K562 (cell line): ENCODE data around the gene KBTBD4. TPM values are rescaled to one million over a fixed set of nuclear protein-coding genes. Genes with fewer than 3 reads are reported as not detected.

Experiments used
- ATAC-seq: fragments of 200-7000 bp; cut with Tn5 transposase; 3 replicates; pipeline ENCODE4 v1.9.1; 2020; ENCODE audit warnings: moderate library complexity
- BruUV-seq: library from RNA; stranded (reverse); fragments of 400-500 nt; replicated peaks from 2 replicates; lab custom pipeline; 2021; lab: Mats Ljungman, UMichigan
- CTCF ChIA-PET: fragments of 300-600 bp; formaldehyde crosslinking; extraction: SDS; loops from one replicate; lab custom pipeline; 2021; ENCODE audit warnings: low intra/inter-chr PET ratio; lab: Yijun Ruan, JAX
- POLR2A ChIA-PET: fragments of 300-600, 350-650 bp; sonication (Branson Sonifier 250); formaldehyde crosslinking; extraction: SDS; loops from one replicate; lab custom pipeline; 2021; ENCODE audit warnings: antibody characterized with exemption, inconsistent platforms; lab: Yijun Ruan, JAX
- DNase-seq, 4 experiments: peaks; one replicate each; pipeline versions ENCODE4 v3.0.0 to v3.0.0-alpha.2; 2011 to 2018; ENCODE audit warnings: low spot score in 3 of 4, mixed read lengths in 3 of 4; ENCODE audit errors: extremely low read depth in 1 of 4
- FAIRE-seq: peaks from 2 replicates; lab custom pipeline; 2011; peaks lifted over from hg19 to GRCh38; lab: Jason Lieb, UNC
- H2AFZ ChIP-seq: 2 replicates; pipeline ENCODE4 v1.6.0; 2011; ENCODE audit warnings: low read depth, low read length, control low read depth, inconsistent platforms
- H3K27ac ChIP-seq: fragments of 200-600 bp; 3 replicates; pipeline ENCODE4 v1.8.0; 2011; ENCODE audit warnings: low read depth, mild to moderate bottlenecking, control low read depth, inconsistent platforms, low read length, moderate library complexity, mixed read lengths; ENCODE audit errors: extremely low read depth
- H3K27me3 ChIP-seq, 2 experiments: fragments of 300-600 bp in 1 of 2; 2 replicates in 1 of 2; 3 replicates in 1 of 2; pipeline versions ENCODE4 v1.6.0 to v1.8.0; 2011; ENCODE audit warnings: inconsistent platforms in 2 of 2, low read length in 2 of 2, mild to moderate bottlenecking in 1 of 2, mixed read lengths in 1 of 2, moderate library complexity in 1 of 2; ENCODE audit not compliant: control insufficient read depth in 2 of 2, insufficient read depth in 2 of 2
- H3K36me3 ChIP-seq: fragments of 300-600 bp; 3 replicates; pipeline ENCODE4 v1.8.0; 2011; ENCODE audit warnings: mild to moderate bottlenecking, low read length, inconsistent platforms; ENCODE audit not compliant: control insufficient read depth, insufficient read depth
- H3K4me1 ChIP-seq, 2 experiments: fragments of 200-600 bp in 1 of 2; replicated peaks in 1 of 2; 2 replicates in 1 of 2; 3 replicates in 1 of 2; pipeline versions ENCODE4 v1.5.1 to v1.8.0; 2011; ENCODE audit warnings: inconsistent platforms in 2 of 2, low read length in 2 of 2, mild to moderate bottlenecking in 1 of 2, mixed read lengths in 1 of 2, moderate library complexity in 1 of 2; ENCODE audit not compliant: control insufficient read depth in 2 of 2, insufficient read depth in 2 of 2
- H3K4me2 ChIP-seq: 2 replicates; pipeline ENCODE4 v1.6.1; 2011; ENCODE audit warnings: low read length, control low read depth, inconsistent platforms, mixed read lengths; ENCODE audit not compliant: insufficient read depth
- H3K4me3 ChIP-seq: fragments of 200-600 bp; sonication (generic), shearing (Covaris generic); 2 replicates; pipeline ENCODE4 v1.5.1; 2016; ENCODE audit warnings: control low read depth, inconsistent platforms
- H3K79me2 ChIP-seq: fragments of 200-600 bp; 3 replicates; pipeline ENCODE4 v1.8.0; 2011; ENCODE audit warnings: low read length, inconsistent platforms; ENCODE audit not compliant: control insufficient read depth, insufficient read depth
- H3K9ac ChIP-seq, 2 experiments: 2 replicates each; pipeline versions ENCODE4 v1.6.0 to v1.6.1; 2011; ENCODE audit warnings: low read depth in 2 of 2, low read length in 2 of 2, control low read depth in 1 of 2, inconsistent platforms in 1 of 2, mild to moderate bottlenecking in 1 of 2, mixed read lengths in 1 of 2; ENCODE audit not compliant: insufficient read depth in 1 of 2
- H3K9me1 ChIP-seq: one replicate; pipeline ENCODE4 v1.6.0; 2011; ENCODE audit warnings: inconsistent platforms, mild to moderate bottlenecking, low read length, moderate library complexity; ENCODE audit not compliant: control insufficient read depth, insufficient read depth
- H3K9me3 ChIP-seq: replicated peaks from 2 replicates; pipeline ENCODE4 v1.5.1; 2011; ENCODE audit warnings: low read depth, low read length, inconsistent platforms; ENCODE audit not compliant: control insufficient read depth, insufficient read depth
- H4K20me1 ChIP-seq: replicated peaks from 2 replicates; pipeline ENCODE4 v1.6.1; 2011; ENCODE audit warnings: low read length, inconsistent platforms, mixed read lengths; ENCODE audit not compliant: control insufficient read depth, insufficient read depth
- CEBPG ChIP-seq, 3 experiments: fragments of 200-800 bp in 1 of 3; sonication (Bioruptor generic) in 1 of 3; sonication (generic) in 1 of 3; formaldehyde crosslinking in 1 of 3; IDR thresholded peaks in 2 of 3; conservative IDR thresholded peaks in 1 of 3; 2 replicates each; pipeline versions ENCODE4 v1.6.1 to v1.8.0; 2016 to 2022; ENCODE audit warnings: missing compliant biosample characterization in 2 of 3, missing genetic modification characterization in 2 of 3, mild to moderate bottlenecking in 1 of 3, missing genetic modification reagents in 1 of 3
- EZH2 ChIP-seq: IDR thresholded peaks from 2 replicates; pipeline ENCODE4 v1.6.1; 2012; ENCODE audit warnings: low read depth, mild to moderate bottlenecking, inconsistent platforms, low read length, borderline replicate concordance
- FOSL1 ChIP-seq: fragments of 200-800 bp; sonication (Bioruptor generic); conservative IDR thresholded peaks from 2 replicates; pipeline ENCODE4 v1.6.1; 2016; ENCODE audit warnings: missing genetic modification characterization, missing compliant biosample characterization
- KDM2B ChIP-seq: fragments of 250-450 bp; sonication (Bioruptor Pico); IDR thresholded peaks from 2 replicates; pipeline ENCODE4 v1.8.0; 2021; ENCODE audit warnings: mild to moderate bottlenecking, moderate library complexity
- NFE2 ChIP-seq: IDR thresholded peaks from 2 replicates; pipeline ENCODE4 v1.6.1; 2014; ENCODE audit warnings: antibody characterized with exemption, low read depth
- NFIX ChIP-seq: fragments of 250-450 bp; sonication (Bioruptor Pico); IDR thresholded peaks from 2 replicates; pipeline ENCODE4 v1.4.0; 2020; ENCODE audit warnings: low read depth, mild to moderate bottlenecking, moderate library complexity
- PCBP1 ChIP-seq: fragments of 200-400 bp; formaldehyde crosslinking; IDR thresholded peaks from 2 replicates; pipeline ENCODE4 v1.6.1; 2018; ENCODE audit warnings: mild to moderate bottlenecking, low read depth, low read length; ENCODE audit not compliant: poor library complexity, severe bottlenecking
- SLC30A9 ChIP-seq: fragments of 250-450 bp; sonication (Bioruptor Pico); IDR thresholded peaks from 2 replicates; pipeline ENCODE4 v1.8.0; 2022; ENCODE audit warnings: mild to moderate bottlenecking, moderate library complexity
- ZFP1 ChIP-seq: fragments of 450-650 bp; formaldehyde crosslinking; IDR thresholded peaks from 2 replicates; pipeline ENCODE4 v1.4.0; 2020; ENCODE audit warnings: mild to moderate bottlenecking, mixed read lengths
- ZNF384 ChIP-seq: IDR thresholded peaks from 2 replicates; pipeline ENCODE4 v1.6.1; 2012; ENCODE audit warnings: low read depth, low read length, improper control_type of control experiment
- ZNF589 ChIP-seq: fragments of 200-800 bp; sonication (Bioruptor generic); IDR thresholded peaks from 2 replicates; pipeline ENCODE4 v1.6.1; 2016; ENCODE audit warnings: low read depth, missing genetic modification characterization, missing compliant biosample characterization
- WGBS: fragments of 100-300 bp; shearing (Covaris generic); methylation state at CpG from one replicate; pipeline ENCODE4 v1.1.6; 2016; ENCODE audit warnings: low coverage, mixed read lengths; ENCODE audit not compliant: insufficient coverage; ENCODE audit errors: missing lambda C conversion rate; 5-methylcytosine and 5-hydroxymethylcytosine counted together
- in situ Hi-C: fragments of 300-500 bp; cut with MboI; formaldehyde crosslinking; loops from 4 replicates; pipeline ENCODE4 v1.15.0; 2018; ENCODE audit warnings: inconsistent platforms, mixed read lengths
- intact Hi-C: fragments of 100-400 bp; cut with micrococcal nuclease; formaldehyde crosslinking; loops from 2 replicates; pipeline ENCODE4 v1.14.2; 2022
- polyA plus RNA-seq, 8 experiments: library from polyadenylated mRNA; depleted of rRNA in 4 of 8; stranded (reverse) in 5 of 8; unstranded in 3 of 8; fragments of >200 nt; fragmentation: Nextera tagmentation in 2 of 8; fragmentation: Illumina TruSeq in 1 of 8; extraction: Ambion mirVana in 2 of 8; extraction: Trizol in 1 of 8; gene quantifications; 2 replicates each; pipeline versions ENCODE4 v1.2.1 to v1.2.3, GENCODE V29; 2011 to 2014; ENCODE audit warnings: inconsistent platforms in 1 of 8, missing spikeins in 1 of 8
- total RNA-seq, 7 experiments: library from RNA; depleted of rRNA in 6 of 7; stranded (reverse); fragments of >200 nt in 6 of 7; fragmentation: Illumina TruSeq in 2 of 7; extraction: Trizol in 2 of 7; gene quantifications; 2 replicates each; pipeline versions ENCODE4 v1.2.1 to v1.2.3, GENCODE V29; 2011 to 2021; ENCODE audit warnings: low replicate concordance in 1 of 7
- TF ChIP-seq, protein P1 (sequence below): fragments of 450-650 bp; formaldehyde crosslinking; IDR thresholded peaks from 2 replicates; pipeline ENCODE4 v1.4.0; 2020; ENCODE audit warnings: mild to moderate bottlenecking, mixed read lengths
- TF ChIP-seq, protein P2 (sequence below): fragments of 250-450 bp; sonication (Bioruptor Pico); IDR thresholded peaks from 2 replicates; pipeline ENCODE4 v1.5.0; 2020; ENCODE audit warnings: mild to moderate bottlenecking
- TF ChIP-seq, protein P3 (sequence below): fragments of 450-650 bp; conservative IDR thresholded peaks from 2 replicates; pipeline ENCODE4 v1.6.1; 2016; ENCODE audit warnings: missing genetic modification characterization, low read depth, mild to moderate bottlenecking, missing compliant biosample characterization, moderate library complexity
- TF ChIP-seq, protein P4 (sequence below): fragments of 250-450 bp; sonication (Bioruptor Pico); IDR thresholded peaks from 2 replicates; pipeline ENCODE4 v1.4.0; 2020; ENCODE audit warnings: mild to moderate bottlenecking, moderate library complexity

Gene KBTBD4
- total and polyA plus RNA-seq, 9 of the 15 experiments (the other 6 are each of a cell fraction or from before 2014, with no cell fraction given) = 7.0 to 33.9 (median 13.3) TPM

DNA sequence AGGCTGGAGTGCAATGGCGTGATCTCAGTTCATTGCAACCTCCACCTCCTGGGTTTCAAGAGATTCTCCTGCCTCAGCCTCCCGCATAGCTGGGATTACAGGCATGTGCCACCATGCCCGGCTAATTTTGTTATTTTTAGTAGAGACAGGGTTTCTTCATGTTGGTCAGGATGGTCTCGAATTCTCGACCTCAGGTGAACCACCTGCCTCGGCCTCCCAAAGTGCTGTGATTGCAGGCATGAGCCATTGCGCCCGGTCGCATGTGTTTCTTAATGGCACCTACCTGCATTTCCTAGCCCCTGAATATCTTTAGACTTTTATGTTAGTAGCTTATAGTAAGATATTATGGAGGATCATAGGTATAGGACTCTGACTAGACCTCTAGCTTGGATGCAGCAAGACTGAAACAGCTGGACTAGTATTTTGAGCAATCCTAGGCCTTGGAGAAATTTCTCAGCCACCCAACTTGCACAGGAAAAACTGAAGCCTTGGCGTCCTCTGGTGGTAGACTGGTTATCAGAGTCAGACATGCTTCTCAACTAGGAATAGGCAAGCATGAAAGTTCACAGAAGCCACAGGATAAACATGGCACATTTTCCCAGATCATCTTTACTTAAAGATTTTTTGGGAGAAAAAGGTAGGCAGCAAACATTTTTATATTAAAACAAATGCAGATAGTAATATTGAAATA lies 38.1 kb upstream of the KBTBD4 start:
- Histone ChIP-seq H3K79me2 (no peaks in the 10 kb centered on the region), H3K4me3 (no peak overlapping the region), H2AFZ (no peak overlapping the region), H3K9me3 (no peaks in the 10 kb centered on the region), H3K4me2 (no peak overlapping the region), H3K9me1 (no peaks in the 10 kb centered on the region), H3K27me3 (no peaks in the 10 kb centered on the region), H3K4me1 (no peaks in the 10 kb centered on the region), H3K36me3 (peaks cover 47% of the 10 kb centered on the region), H4K20me1 (no peaks in the 10 kb centered on the region), H3K9ac (no peak overlapping the region), H3K27ac (no peak overlapping the region)
- 84% methylated on average over 9 of the region's 10 CpGs for WGBS
- BruUV-seq = no TSS peak
- peak; percentile 78 for FAIRE-seq
- in situ Hi-C loops (no loop called here), intact Hi-C loops (loop anchor here (1.0 to 10.0 kb wide), 5 partner anchors 66 to 242 kb away; partner anchors contain the start of gene SPI1)
- DNase-seq = peak; percentile 25 to 70 (median 48)
- ATAC-seq = peak; percentile 89
- ChIA-PET POLR2A (interaction anchor here (0.6 to 1.3 kb wide), 7 partner anchors 10 to 50 kb away, joined by 3 to 9 read pairs (median 3); partner anchors contain the start of genes FAM180B, KBTBD4 and NDUFS3), CTCF (interaction anchor here (0.7 to 1.7 kb wide), 5 partner anchors 66 to 242 kb away, joined by 3 to 7 read pairs (median 3); no protein-coding TSS in a partner anchor)
- TF ChIP-seq SLC30A9 (CRISPR knock-in tag) (no peak), PCBP1 (no peak), FOSL1 (tag) (no peak), ZNF384 (0 out of 2 replicates have a peak, but pooled peaks have one; percentile 5), ZFP1 (CRISPR knock-in tag) (no peak), NFIX (no peak), EZH2 (no peak), NFE2 (no peak), CEBPG (CRISPR knock-in tag; IDR thresholded peaks at IDR 0.05) (no peak), CEBPG (tag; conservative IDR thresholded peaks at IDR 0.05 in 1 of 2, IDR thresholded peaks at IDR 0.05 in 1 of 2) (no peak), ZNF589 (CRISPR knock-in tag) (no peak), KDM2B (no peak)
- TF ChIP-seq, protein P1, sequence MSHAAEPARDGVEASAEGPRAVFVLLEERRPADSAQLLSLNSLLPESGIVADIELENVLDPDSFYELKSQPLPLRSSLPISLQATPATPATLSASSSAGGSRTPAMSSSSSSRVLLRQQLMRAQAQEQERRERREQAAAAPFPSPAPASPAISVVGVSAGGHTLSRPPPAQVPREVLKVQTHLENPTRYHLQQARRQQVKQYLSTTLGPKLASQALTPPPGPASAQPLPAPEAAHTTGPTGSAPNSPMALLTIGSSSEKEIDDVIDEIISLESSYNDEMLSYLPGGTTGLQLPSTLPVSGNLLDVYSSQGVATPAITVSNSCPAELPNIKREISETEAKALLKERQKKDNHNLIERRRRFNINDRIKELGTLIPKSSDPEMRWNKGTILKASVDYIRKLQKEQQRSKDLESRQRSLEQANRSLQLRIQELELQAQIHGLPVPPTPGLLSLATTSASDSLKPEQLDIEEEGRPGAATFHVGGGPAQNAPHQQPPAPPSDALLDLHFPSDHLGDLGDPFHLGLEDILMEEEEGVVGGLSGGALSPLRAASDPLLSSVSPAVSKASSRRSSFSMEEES (CRISPR knock-in tag) = no peak
- TF ChIP-seq, protein P2, sequence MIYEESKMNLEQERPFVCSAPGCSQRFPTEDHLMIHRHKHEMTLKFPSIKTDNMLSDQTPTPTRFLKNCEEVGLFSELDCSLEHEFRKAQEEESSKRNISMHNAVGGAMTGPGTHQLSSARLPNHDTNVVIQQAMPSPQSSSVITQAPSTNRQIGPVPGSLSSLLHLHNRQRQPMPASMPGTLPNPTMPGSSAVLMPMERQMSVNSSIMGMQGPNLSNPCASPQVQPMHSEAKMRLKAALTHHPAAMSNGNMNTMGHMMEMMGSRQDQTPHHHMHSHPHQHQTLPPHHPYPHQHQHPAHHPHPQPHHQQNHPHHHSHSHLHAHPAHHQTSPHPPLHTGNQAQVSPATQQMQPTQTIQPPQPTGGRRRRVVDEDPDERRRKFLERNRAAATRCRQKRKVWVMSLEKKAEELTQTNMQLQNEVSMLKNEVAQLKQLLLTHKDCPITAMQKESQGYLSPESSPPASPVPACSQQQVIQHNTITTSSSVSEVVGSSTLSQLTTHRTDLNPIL (CRISPR knock-in tag) = no peak
- TF ChIP-seq, protein P3, sequence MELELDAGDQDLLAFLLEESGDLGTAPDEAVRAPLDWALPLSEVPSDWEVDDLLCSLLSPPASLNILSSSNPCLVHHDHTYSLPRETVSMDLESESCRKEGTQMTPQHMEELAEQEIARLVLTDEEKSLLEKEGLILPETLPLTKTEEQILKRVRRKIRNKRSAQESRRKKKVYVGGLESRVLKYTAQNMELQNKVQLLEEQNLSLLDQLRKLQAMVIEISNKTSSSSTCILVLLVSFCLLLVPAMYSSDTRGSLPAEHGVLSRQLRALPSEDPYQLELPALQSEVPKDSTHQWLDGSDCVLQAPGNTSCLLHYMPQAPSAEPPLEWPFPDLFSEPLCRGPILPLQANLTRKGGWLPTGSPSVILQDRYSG (tag) = no peak
- TF ChIP-seq, protein P4, sequence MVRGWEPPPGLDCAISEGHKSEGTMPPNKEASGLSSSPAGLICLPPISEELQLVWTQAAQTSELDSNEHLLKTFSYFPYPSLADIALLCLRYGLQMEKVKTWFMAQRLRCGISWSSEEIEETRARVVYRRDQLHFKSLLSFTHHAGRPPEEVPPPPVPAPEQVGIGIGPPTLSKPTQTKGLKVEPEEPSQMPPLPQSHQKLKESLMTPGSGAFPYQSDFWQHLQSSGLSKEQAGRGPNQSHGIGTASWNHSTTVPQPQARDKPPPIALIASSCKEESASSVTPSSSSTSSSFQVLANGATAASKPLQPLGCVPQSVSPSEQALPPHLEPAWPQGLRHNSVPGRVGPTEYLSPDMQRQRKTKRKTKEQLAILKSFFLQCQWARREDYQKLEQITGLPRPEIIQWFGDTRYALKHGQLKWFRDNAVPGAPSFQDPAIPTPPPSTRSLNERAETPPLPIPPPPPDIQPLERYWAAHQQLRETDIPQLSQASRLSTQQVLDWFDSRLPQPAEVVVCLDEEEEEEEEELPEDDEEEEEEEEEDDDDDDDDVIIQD (CRISPR knock-in tag) = no peak
